ENCODE results near the gene KIAA1671. TPM values are rescaled to one million over a fixed set of nuclear protein-coding genes. Genes with fewer than 3 reads are reported as not detected.
A peak's percentile ranks its signal among the peaks of the same experiment; 100 is the strongest.

The KIAA1671 gene
- total and polyA plus RNA-seq, 7 donors: 6.3 to 34.2 (median 10.2) TPM

DNA sequence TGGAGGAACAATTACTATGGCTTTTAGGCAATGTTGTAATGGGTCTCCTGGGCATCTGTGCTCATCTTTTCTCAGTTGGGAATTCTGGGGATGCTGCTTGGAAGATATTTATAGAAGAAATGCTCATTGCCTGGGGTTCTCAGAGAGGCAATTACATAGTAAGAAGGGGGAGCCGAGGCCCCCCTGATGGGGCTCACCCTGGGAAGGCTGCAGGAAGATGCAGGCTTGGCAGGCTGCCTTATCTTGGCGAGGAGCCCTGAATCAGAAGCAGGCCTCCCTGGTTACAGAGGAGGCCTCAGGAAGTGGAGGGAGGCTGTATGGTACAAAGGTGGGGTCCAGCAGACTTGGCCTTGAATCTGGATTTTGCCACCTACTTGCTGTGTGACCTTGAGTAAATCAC is 186.5 kb downstream of the KIAA1671 start:
- TF ChIP-seq POLR2AphosphoS5 (IDR thresholded peaks at IDR 0.05) (no peak), EP300 (IDR thresholded peaks at IDR 0.05) (no peak), POLR2A (IDR thresholded peaks at IDR 0.05) (no peak)
- TF ChIP-seq, protein P1, sequence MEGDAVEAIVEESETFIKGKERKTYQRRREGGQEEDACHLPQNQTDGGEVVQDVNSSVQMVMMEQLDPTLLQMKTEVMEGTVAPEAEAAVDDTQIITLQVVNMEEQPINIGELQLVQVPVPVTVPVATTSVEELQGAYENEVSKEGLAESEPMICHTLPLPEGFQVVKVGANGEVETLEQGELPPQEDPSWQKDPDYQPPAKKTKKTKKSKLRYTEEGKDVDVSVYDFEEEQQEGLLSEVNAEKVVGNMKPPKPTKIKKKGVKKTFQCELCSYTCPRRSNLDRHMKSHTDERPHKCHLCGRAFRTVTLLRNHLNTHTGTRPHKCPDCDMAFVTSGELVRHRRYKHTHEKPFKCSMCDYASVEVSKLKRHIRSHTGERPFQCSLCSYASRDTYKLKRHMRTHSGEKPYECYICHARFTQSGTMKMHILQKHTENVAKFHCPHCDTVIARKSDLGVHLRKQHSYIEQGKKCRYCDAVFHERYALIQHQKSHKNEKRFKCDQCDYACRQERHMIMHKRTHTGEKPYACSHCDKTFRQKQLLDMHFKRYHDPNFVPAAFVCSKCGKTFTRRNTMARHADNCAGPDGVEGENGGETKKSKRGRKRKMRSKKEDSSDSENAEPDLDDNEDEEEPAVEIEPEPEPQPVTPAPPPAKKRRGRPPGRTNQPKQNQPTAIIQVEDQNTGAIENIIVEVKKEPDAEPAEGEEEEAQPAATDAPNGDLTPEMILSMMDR (IDR thresholded peaks at IDR 0.05): no peak
- no peaks in the 10 kb centered on the region for H3K9me3 ChIP-seq
- intact Hi-C loops (cut with DNase I): no loop called here
- no peaks in the 10 kb centered on the region for H3K36me3 ChIP-seq
- H3K4me3 ChIP-seq: no peak overlapping the region
- 8 to 35% methylated on average over 2 of the region's 2 CpGs for WGBS, 2 donors
- no peaks in the 10 kb centered on the region for H3K27me3 ChIP-seq
- no peak overlapping the region for H3K27ac ChIP-seq
- peaks cover 0 to 21% (median 11%) of the 10 kb centered on the region in 4 donors for H3K4me1 ChIP-seq
- peak; percentile 74 for DNase-seq

DNA sequence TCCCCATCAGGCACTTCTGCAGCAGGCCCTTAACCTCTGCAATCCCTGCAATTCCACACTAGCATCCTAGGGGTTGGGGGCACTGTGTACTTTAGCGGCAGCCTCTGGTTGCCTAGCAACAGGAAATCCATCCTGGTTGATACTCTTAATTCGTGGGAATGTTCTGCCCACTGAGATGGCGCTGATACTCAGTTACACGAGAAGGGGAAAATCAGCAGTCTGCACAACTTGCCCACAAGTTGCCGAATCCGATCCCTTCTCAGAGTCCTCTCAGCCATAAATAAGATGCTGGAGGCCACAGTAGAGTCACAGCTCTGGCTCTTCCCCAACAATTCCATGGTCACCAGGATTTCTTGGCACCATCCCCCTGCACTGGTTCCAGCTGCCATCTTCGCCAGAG is 189.6 kb downstream of the KIAA1671 start:
- H3K9me3 ChIP-seq: no peaks in the 10 kb centered on the region
- 88 to 89% methylated on average over 7 of the region's 7 CpGs for WGBS, 2 donors
- no peak for TF ChIP-seq POLR2A (IDR thresholded peaks at IDR 0.05)
- no peak for TF ChIP-seq POLR2AphosphoS5 (IDR thresholded peaks at IDR 0.05)
- TF ChIP-seq, protein P1 (IDR thresholded peaks at IDR 0.05): no peak
- no peak for TF ChIP-seq EP300 (IDR thresholded peaks at IDR 0.05)
- H3K27me3 ChIP-seq: no peaks in the 10 kb centered on the region
- intact Hi-C loops (cut with DNase I): no loop called here
- H3K27ac ChIP-seq: no peak overlapping the region
- H3K36me3 ChIP-seq: no peaks in the 10 kb centered on the region
- H3K4me3 ChIP-seq: no peak overlapping the region
- peak; percentile 26 for DNase-seq
- peaks cover 0 to 16% (median 6%) of the 10 kb centered on the region in 4 donors for H3K4me1 ChIP-seq

DNA sequence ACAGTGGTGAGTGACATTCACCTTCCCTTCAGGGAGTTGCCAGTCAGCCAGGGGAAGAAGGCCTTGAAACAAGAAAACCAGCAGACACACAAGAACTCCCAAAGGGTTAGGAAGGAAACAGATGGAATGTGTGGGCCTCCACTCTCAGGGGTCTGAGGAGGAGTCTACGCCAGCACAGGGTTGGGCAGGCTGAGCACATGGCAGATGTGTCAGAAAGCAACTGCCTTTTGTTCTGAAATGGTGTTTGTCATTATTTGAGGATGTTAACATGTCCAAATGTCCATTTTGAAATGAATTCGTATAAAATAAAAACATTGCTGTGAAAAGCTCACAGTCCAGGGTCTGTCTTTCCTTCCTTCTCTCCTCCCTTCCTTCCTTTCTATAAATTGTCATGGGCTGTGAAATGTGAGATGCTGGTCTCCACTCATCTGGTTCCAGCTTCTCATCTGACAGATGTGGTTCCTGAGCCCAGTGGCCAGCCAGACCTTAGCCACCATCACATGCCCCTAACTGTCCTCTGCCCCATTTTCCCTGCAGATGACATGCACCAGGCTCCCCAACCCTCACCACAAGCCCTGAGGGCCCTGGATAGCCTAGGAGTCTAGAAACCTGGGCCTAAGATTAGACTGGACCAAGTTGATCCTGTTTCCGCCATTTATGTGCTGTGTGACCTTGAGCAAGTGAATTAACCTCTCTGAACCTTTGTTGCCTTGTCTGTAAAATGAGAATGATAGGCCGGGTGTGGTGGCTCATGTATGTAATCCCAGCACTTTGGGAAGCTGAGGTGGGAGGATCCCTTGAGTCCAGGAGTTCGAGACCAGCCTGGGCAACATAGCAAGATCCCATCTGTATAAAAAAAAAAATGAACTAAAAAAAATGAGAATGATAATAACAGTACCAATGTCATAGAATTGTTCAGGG is 190.9 kb downstream of the KIAA1671 start:
- no peak overlapping the region for H3K4me3 ChIP-seq
- TF ChIP-seq POLR2AphosphoS5 (IDR thresholded peaks at IDR 0.05): no peak
- TF ChIP-seq POLR2A (IDR thresholded peaks at IDR 0.05): no peak
- TF ChIP-seq, protein P1 (IDR thresholded peaks at IDR 0.05): no peak
- no peak for TF ChIP-seq EP300 (IDR thresholded peaks at IDR 0.05)
- no peaks in the 10 kb centered on the region for H3K27me3 ChIP-seq
- intact Hi-C loops (cut with DNase I): no loop called here
- peaks cover 0 to 26% (median 13%) of the 10 kb centered on the region in 4 donors for H3K4me1 ChIP-seq
- no peak for DNase-seq
- H3K27ac ChIP-seq: no peak overlapping the region
- H3K9me3 ChIP-seq: no peaks in the 10 kb centered on the region
- 81 to 83% methylated on average over 5 of the region's 5 CpGs for WGBS, 2 donors
- no peaks in the 10 kb centered on the region for H3K36me3 ChIP-seq

GRCh38 chr22:25144522-25144921 is 192.0 kb downstream of the KIAA1671 start:
- Histone ChIP-seq H3K27ac (no peak overlapping the region), H3K4me3 (no peak overlapping the region), H3K27me3 (no peaks in the 10 kb centered on the region), H3K36me3 (no peaks in the 10 kb centered on the region), H3K4me1 (peaks cover 0 to 27% (median 17%) of the 10 kb centered on the region in 4 donors), H3K9me3 (no peaks in the 10 kb centered on the region)
- 31 to 80% methylated on average over 2 of the region's 2 CpGs for WGBS, 2 donors
- DNase-seq: peak; percentile 15
- TF ChIP-seq POLR2AphosphoS5 (IDR thresholded peaks at IDR 0.05) (no peak), POLR2A (IDR thresholded peaks at IDR 0.05) (no peak), EP300 (IDR thresholded peaks at IDR 0.05) (no peak)
- TF ChIP-seq, protein P1 (IDR thresholded peaks at IDR 0.05): no peak
- intact Hi-C loops (cut with DNase I): no loop called here
